ENCODE measurements around the gene SLC35F1. TPM values are rescaled to one million over a fixed set of nuclear protein-coding genes. Genes with fewer than 3 reads are reported as not detected.

Gene SLC35F1
- total RNA-seq, 1 donor from 2014 or later: 24.3 TPM

GRCh38 chr6:117986396-117986795 lies 79.3 kb downstream of the SLC35F1 start:
- H3K79me2 ChIP-seq (ENCODE audit: low read depth): no peaks in the 10 kb centered on the region
- H3K9me3 Mint-ChIP-seq: peaks cover 6% of the 10 kb centered on the region
- H4K20me1 ChIP-seq (ENCODE audit: low read depth): no peaks in the 10 kb centered on the region
- no peak overlapping the region for H2AFZ ChIP-seq (replicated peaks)
- no peaks in the 10 kb centered on the region for H3F3A ChIP-seq (ENCODE audit: low read depth)
- H3K4me3 ChIP-seq: no peak overlapping the region
- TF ChIP-seq EZH2phosphoT487 (IDR thresholded peaks at IDR 0.05) (no peak), CTCF (IDR thresholded peaks at IDR 0.05) (no peak), EZH2 (IDR thresholded peaks at IDR 0.05) (no peak)
- H3K4me2 ChIP-seq: no peak overlapping the region
- H3K4me1 ChIP-seq: no peaks in the 10 kb centered on the region
- DNase-seq (ENCODE audit: low spot score): no peak
- H3K27ac Mint-ChIP-seq: no peak overlapping the region
- no peaks in the 10 kb centered on the region for H3K27me3 ChIP-seq
- H3K9ac ChIP-seq: no peak overlapping the region
- peaks cover 7% of the 10 kb centered on the region for H3K4me1 Mint-ChIP-seq
- no peaks in the 10 kb centered on the region for H3K36me3 ChIP-seq
- H3K9me3 ChIP-seq (ENCODE audit: low read depth): no peaks in the 10 kb centered on the region
- no peaks in the 10 kb centered on the region for H3K27me3 Mint-ChIP-seq (ENCODE audit: insufficient read depth, low read depth)
- H3K4me3 Mint-ChIP-seq: no peak overlapping the region
- peaks cover 3% of the 10 kb centered on the region for H3K36me3 Mint-ChIP-seq
- no peak overlapping the region for H3K27ac ChIP-seq

DNA sequence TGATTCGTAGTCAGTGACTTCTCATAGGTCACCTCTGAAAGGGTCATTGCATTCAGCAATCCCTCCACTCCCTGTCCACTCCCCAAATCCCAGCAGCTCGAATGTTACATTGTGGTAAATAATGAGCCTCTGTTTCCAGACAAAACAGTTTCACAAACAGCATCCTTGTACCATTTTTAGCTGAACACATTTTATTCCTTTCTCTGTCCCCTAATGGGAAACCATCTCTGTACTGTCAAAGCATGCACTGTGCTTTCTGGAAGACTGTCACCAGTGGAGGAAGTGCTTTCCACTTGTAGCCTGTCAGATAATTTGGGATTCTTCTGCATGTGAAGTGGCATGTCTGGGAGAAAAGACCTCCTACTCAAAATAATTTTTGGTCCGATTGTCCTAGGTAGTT lies 82.0 kb downstream of the SLC35F1 start:
- TF ChIP-seq EZH2 (IDR thresholded peaks at IDR 0.05) (no peak), CTCF (IDR thresholded peaks at IDR 0.05) (no peak), EZH2phosphoT487 (IDR thresholded peaks at IDR 0.05) (no peak)
- H3K27me3 ChIP-seq: no peaks in the 10 kb centered on the region
- no peak overlapping the region for H3K9ac ChIP-seq
- no peaks in the 10 kb centered on the region for H3K36me3 ChIP-seq
- Mint-ChIP-seq H3K4me3 (no peak overlapping the region), H3K36me3 (peaks cover 6% of the 10 kb centered on the region), H3K4me1 (peaks cover 16% of the 10 kb centered on the region), H3K27me3 (ENCODE audit: insufficient read depth, low read depth) (no peaks in the 10 kb centered on the region), H3K27ac (no peak overlapping the region), H3K9me3 (peaks cover 12% of the 10 kb centered on the region)
- no peak overlapping the region for H3K4me3 ChIP-seq
- H3K4me2 ChIP-seq: no peak overlapping the region
- no peak overlapping the region for H2AFZ ChIP-seq (replicated peaks)
- H3K79me2 ChIP-seq (ENCODE audit: low read depth): no peaks in the 10 kb centered on the region
- DNase-seq (ENCODE audit: low spot score): no peak
- H3K9me3 ChIP-seq (ENCODE audit: low read depth): no peaks in the 10 kb centered on the region
- H3K4me1 ChIP-seq: no peaks in the 10 kb centered on the region
- no peak overlapping the region for H3K27ac ChIP-seq
- no peaks in the 10 kb centered on the region for H3F3A ChIP-seq (ENCODE audit: low read depth)
- no peaks in the 10 kb centered on the region for H4K20me1 ChIP-seq (ENCODE audit: low read depth)

DNA sequence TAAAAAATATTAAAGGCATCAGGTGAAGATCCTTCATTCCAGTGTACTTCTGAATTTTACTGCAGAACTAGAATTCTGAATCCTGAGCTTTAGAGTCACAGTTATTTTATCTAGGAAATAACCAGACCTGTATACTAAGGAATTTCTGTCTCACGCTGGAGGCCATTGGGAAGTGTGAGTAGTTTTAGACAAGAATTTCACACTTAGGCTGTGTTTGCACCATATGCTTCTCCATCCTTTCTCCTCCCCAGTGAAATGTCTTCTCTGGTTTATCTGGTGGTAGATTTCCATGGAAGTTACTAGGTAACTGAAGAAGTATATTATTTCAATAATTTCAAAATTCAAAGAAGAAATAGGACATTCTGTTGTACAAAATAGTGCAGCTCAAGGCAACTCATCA lies 83.1 kb downstream of the SLC35F1 start:
- no peak for DNase-seq (ENCODE audit: low spot score)
- H3K4me3 ChIP-seq: no peak overlapping the region
- H3F3A ChIP-seq (ENCODE audit: low read depth): no peaks in the 10 kb centered on the region
- peaks cover 4% of the 10 kb centered on the region for H3K36me3 Mint-ChIP-seq
- H3K4me1 Mint-ChIP-seq: peaks cover 14% of the 10 kb centered on the region
- no peaks in the 10 kb centered on the region for H3K4me1 ChIP-seq
- TF ChIP-seq EZH2phosphoT487 (IDR thresholded peaks at IDR 0.05) (no peak), CTCF (IDR thresholded peaks at IDR 0.05) (no peak), EZH2 (IDR thresholded peaks at IDR 0.05) (no peak)
- H3K27me3 ChIP-seq: no peaks in the 10 kb centered on the region
- H3K4me2 ChIP-seq: no peak overlapping the region
- no peaks in the 10 kb centered on the region for H3K36me3 ChIP-seq
- no peaks in the 10 kb centered on the region for H4K20me1 ChIP-seq (ENCODE audit: low read depth)
- H3K27ac ChIP-seq: no peak overlapping the region
- H3K9ac ChIP-seq: no peak overlapping the region
- H3K9me3 ChIP-seq (ENCODE audit: low read depth): no peaks in the 10 kb centered on the region
- peaks cover 15% of the 10 kb centered on the region for H3K9me3 Mint-ChIP-seq
- H3K27me3 Mint-ChIP-seq (ENCODE audit: insufficient read depth, low read depth): no peaks in the 10 kb centered on the region
- no peaks in the 10 kb centered on the region for H3K79me2 ChIP-seq (ENCODE audit: low read depth)
- H3K4me3 Mint-ChIP-seq: no peak overlapping the region
- no peak overlapping the region for H2AFZ ChIP-seq (replicated peaks)
- no peak overlapping the region for H3K27ac Mint-ChIP-seq
